Measurements from ENCODE around the gene POU2AF3.

DNA sequence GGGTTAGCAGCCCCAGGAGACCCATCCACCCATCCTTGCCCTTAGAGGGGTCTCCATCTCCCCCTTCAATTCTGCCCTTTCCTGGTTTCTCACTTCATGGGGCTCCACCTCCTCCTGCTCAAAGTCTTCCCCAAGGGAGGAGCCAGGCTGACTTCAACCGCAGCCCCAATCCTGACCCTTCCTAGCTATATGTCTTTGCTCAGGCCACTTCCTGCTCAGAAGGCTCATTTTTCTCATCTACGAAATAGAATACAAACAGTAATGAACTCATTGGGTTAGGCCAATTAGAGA is 56.2 kb downstream of the POU2AF3 start:
- TF ChIP-seq, protein P1, sequence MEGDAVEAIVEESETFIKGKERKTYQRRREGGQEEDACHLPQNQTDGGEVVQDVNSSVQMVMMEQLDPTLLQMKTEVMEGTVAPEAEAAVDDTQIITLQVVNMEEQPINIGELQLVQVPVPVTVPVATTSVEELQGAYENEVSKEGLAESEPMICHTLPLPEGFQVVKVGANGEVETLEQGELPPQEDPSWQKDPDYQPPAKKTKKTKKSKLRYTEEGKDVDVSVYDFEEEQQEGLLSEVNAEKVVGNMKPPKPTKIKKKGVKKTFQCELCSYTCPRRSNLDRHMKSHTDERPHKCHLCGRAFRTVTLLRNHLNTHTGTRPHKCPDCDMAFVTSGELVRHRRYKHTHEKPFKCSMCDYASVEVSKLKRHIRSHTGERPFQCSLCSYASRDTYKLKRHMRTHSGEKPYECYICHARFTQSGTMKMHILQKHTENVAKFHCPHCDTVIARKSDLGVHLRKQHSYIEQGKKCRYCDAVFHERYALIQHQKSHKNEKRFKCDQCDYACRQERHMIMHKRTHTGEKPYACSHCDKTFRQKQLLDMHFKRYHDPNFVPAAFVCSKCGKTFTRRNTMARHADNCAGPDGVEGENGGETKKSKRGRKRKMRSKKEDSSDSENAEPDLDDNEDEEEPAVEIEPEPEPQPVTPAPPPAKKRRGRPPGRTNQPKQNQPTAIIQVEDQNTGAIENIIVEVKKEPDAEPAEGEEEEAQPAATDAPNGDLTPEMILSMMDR (conservative IDR thresholded peaks at IDR 0.05; ENCODE audit: low read depth, low read length), result no peak
- no peak for TF ChIP-seq RAD21 (IDR thresholded peaks at IDR 0.05; ENCODE audit: low read length)
- no peak for TF ChIP-seq POLR2A (IDR thresholded peaks at IDR 0.05; ENCODE audit: low read depth, low read length)
- TF ChIP-seq BHLHE40 (IDR thresholded peaks at IDR 0.05; ENCODE audit: low read depth, low read length), result no peak
- no peak for TF ChIP-seq SMC3 (IDR thresholded peaks at IDR 0.05; ENCODE audit: low read depth, low read length)
- TF ChIP-seq, protein P2, sequence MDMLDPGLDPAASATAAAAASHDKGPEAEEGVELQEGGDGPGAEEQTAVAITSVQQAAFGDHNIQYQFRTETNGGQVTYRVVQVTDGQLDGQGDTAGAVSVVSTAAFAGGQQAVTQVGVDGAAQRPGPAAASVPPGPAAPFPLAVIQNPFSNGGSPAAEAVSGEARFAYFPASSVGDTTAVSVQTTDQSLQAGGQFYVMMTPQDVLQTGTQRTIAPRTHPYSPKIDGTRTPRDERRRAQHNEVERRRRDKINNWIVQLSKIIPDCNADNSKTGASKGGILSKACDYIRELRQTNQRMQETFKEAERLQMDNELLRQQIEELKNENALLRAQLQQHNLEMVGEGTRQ (IDR thresholded peaks at IDR 0.05; ENCODE audit: low read depth, low read length), result no peak
- TF ChIP-seq CEBPB (IDR thresholded peaks at IDR 0.05; ENCODE audit: low read depth, low read length), result no peak
- TF ChIP-seq RFX5 (IDR thresholded peaks at IDR 0.05; ENCODE audit: low read depth, low read length), result no peak

Data from IMR-90 (cell line).